GM23338 (cell line): ENCODE measurements around the gene EXOC6B. TPM values are rescaled to one million over a fixed set of nuclear protein-coding genes. Genes with fewer than 3 reads are reported as not detected.

Experiments used
- EZH2 ChIP-seq: fragments of 200-600 bp; sonication (generic); IDR thresholded peaks from one replicate; pipeline ENCODE4 v1.8.0; 2017; ENCODE audit warnings: antibody characterized with exemption, mild to moderate bottlenecking, low read depth; ENCODE audit not compliant: unreplicated experiment
- EZH2phosphoT487 ChIP-seq: fragments of 200-600 bp; sonication (generic); IDR thresholded peaks from one replicate; pipeline ENCODE4 v1.8.1; 2018; ENCODE audit warnings: antibody characterized with exemption; ENCODE audit not compliant: unreplicated experiment
- JUNB ChIP-seq: IDR thresholded peaks from one replicate; pipeline ENCODE4 v1.6.1; 2016; ENCODE audit warnings: antibody characterized with exemption; ENCODE audit not compliant: unreplicated experiment
- NANOG ChIP-seq: IDR thresholded peaks from 2 replicates; pipeline ENCODE4 v1.6.1; 2016; ENCODE audit warnings: antibody characterized with exemption, borderline replicate concordance
- REST ChIP-seq: IDR thresholded peaks from one replicate; pipeline ENCODE4 v1.6.1; 2018; ENCODE audit warnings: antibody characterized with exemption; ENCODE audit not compliant: unreplicated experiment
- STAT1 ChIP-seq: IDR thresholded peaks from one replicate; pipeline ENCODE4 v1.6.1; 2016; ENCODE audit warnings: antibody characterized with exemption; ENCODE audit not compliant: unreplicated experiment
- ZNF114 ChIP-seq: fragments of 250-450 bp; sonication (Bioruptor Pico); IDR thresholded peaks from 2 replicates; pipeline ENCODE4 v1.5.0; 2020; ENCODE audit warnings: mild to moderate bottlenecking, moderate library complexity
- ZNF331 ChIP-seq: fragments of 250-450 bp; sonication (Bioruptor Pico); IDR thresholded peaks from 2 replicates; pipeline ENCODE4 v1.5.0; 2020; ENCODE audit warnings: low read depth, mild to moderate bottlenecking, moderate library complexity
- polyA plus RNA-seq: library from polyadenylated mRNA; unstranded; fragments of >200 nt; fragmentation: Nextera tagmentation; extraction: Ambion mirVana; gene quantifications from 2 replicates; pipeline ENCODE4 v1.2.1, GENCODE V29; 2016
- total RNA-seq: library from RNA; depleted of rRNA; stranded (reverse); fragments of >200 nt; shearing (Covaris generic); gene quantifications from 2 replicates; pipeline ENCODE4 v1.2.3, GENCODE V29; 2014
- TF ChIP-seq, protein P1 (sequence below): fragments of 250-450 bp; sonication (Bioruptor Pico); IDR thresholded peaks from 2 replicates; pipeline ENCODE4 v1.5.0; 2020; ENCODE audit warnings: mild to moderate bottlenecking, moderate library complexity

Gene EXOC6B
- total and polyA plus RNA-seq, 2 experiments from 2014 or later = 7.2 to 45.9 TPM

DNA sequence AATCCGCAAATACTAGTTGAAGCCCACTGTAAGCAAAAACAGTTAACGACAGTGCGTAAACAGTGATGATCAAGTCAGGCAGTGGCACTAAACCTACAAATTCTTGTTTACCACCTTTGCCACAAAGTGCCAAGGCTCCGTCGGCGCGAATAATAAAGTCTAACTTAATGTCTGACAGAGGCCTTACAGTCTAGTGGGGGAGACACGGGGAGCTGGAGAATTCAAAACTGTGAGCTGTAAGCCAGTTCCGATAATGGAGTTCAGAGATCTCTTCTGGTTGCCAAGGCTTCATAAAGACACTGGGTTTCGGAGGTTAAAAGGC, 284 bp upstream of the EXOC6B start (continued):
- TF ChIP-seq, protein P1, sequence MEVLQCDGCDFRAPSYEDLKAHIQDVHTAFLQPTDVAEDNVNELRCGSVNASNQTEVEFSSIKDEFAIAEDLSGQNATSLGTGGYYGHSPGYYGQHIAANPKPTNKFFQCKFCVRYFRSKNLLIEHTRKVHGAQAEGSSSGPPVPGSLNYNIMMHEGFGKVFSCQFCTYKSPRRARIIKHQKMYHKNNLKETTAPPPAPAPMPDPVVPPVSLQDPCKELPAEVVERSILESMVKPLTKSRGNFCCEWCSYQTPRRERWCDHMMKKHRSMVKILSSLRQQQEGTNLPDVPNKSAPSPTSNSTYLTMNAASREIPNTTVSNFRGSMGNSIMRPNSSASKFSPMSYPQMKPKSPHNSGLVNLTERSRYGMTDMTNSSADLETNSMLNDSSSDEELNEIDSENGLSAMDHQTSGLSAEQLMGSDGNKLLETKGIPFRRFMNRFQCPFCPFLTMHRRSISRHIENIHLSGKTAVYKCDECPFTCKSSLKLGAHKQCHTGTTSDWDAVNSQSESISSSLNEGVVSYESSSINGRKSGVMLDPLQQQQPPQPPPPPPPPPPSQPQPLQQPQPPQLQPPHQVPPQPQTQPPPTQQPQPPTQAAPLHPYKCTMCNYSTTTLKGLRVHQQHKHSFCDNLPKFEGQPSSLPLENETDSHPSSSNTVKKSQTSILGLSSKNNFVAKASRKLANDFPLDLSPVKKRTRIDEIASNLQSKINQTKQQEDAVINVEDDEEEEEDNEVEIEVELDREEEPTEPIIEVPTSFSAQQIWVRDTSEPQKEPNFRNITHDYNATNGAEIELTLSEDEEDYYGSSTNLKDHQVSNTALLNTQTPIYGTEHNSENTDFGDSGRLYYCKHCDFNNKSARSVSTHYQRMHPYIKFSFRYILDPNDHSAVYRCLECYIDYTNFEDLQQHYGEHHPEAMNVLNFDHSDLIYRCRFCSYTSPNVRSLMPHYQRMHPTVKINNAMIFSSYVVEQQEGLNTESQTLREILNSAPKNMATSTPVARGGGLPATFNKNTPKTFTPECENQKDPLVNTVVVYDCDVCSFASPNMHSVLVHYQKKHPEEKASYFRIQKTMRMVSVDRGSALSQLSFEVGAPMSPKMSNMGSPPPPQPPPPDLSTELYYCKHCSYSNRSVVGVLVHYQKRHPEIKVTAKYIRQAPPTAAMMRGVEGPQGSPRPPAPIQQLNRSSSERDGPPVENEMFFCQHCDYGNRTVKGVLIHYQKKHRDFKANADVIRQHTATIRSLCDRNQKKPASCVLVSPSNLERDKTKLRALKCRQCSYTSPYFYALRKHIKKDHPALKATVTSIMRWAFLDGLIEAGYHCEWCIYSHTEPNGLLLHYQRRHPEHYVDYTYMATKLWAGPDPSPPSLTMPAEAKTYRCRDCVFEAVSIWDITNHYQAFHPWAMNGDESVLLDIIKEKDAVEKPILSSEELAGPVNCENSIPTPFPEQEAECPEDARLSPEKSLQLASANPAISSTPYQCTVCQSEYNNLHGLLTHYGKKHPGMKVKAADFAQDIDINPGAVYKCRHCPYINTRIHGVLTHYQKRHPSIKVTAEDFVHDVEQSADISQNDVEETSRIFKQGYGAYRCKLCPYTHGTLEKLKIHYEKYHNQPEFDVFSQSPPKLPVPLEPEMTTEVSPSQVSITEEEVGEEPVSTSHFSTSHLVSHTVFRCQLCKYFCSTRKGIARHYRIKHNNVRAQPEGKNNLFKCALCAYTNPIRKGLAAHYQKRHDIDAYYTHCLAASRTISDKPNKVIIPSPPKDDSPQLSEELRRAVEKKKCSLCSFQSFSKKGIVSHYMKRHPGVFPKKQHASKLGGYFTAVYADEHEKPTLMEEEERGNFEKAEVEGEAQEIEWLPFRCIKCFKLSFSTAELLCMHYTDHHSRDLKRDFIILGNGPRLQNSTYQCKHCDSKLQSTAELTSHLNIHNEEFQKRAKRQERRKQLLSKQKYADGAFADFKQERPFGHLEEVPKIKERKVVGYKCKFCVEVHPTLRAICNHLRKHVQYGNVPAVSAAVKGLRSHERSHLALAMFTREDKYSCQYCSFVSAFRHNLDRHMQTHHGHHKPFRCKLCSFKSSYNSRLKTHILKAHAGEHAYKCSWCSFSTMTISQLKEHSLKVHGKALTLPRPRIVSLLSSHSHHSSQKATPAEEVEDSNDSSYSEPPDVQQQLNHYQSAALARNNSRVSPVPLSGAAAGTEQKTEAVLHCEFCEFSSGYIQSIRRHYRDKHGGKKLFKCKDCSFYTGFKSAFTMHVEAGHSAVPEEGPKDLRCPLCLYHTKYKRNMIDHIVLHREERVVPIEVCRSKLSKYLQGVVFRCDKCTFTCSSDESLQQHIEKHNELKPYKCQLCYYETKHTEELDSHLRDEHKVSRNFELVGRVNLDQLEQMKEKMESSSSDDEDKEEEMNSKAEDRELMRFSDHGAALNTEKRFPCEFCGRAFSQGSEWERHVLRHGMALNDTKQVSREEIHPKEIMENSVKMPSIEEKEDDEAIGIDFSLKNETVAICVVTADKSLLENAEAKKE (CRISPR knock-in tag) = no peak
- TF ChIP-seq NANOG (no peak), EZH2phosphoT487 (no peak), ZNF114 (CRISPR knock-in tag) (no peak), STAT1 (no peak), REST (no peak), JUNB (no peak), EZH2 (no peak), ZNF331 (CRISPR knock-in tag) (no peak)
